Measurements from ENCODE around the gene PPP1R14D. TPM values are rescaled to one million over a fixed set of nuclear protein-coding genes. Genes with fewer than 3 reads are reported as not detected.

The PPP1R14D gene
- polyA plus RNA-seq (2012; ENCODE audit: missing spikeins): not detected

- no peak for FAIRE-seq
- TF ChIP-seq POLR2A (IDR thresholded peaks at IDR 0.05; ENCODE audit: low read depth, low read length) (no peak), TAF1 (IDR thresholded peaks at IDR 0.05; ENCODE audit: borderline replicate concordance, low read depth, low read length) (no peak), POLR2AphosphoS5 (IDR thresholded peaks at IDR 0.05; ENCODE audit: low read depth, low read length) (no peak)
These were observed at the start of gene PPP1R14D for GRCh38 chr15:40828447-40829036. Gene PPP1R14D (minus strand): TSS chr15:40828708. CDS start chr15:40828641, 67 bp downstream.

GRCh38 chr15:40877694-40878093, 49.2 kb upstream of the PPP1R14D start:
- DNase-seq (ENCODE audit: insufficient read length) (no peak), FAIRE-seq (no peak)
- TF ChIP-seq POLR2A (IDR thresholded peaks at IDR 0.05; ENCODE audit: low read depth, low read length) (no peak), POLR2AphosphoS5 (IDR thresholded peaks at IDR 0.05; ENCODE audit: low read depth, low read length) (no peak), TAF1 (IDR thresholded peaks at IDR 0.05; ENCODE audit: borderline replicate concordance, low read depth, low read length) (no peak)

More at GRCh38 chr15:40828447-40829036, at the start of gene PPP1R14D:
- DNase-seq (ENCODE audit: insufficient read length): no peak

- FAIRE-seq: no peak
- TF ChIP-seq POLR2AphosphoS5 (IDR thresholded peaks at IDR 0.05; ENCODE audit: low read depth, low read length) (no peak), TAF1 (IDR thresholded peaks at IDR 0.05; ENCODE audit: borderline replicate concordance, low read depth, low read length) (no peak), POLR2A (IDR thresholded peaks at IDR 0.05; ENCODE audit: low read depth, low read length) (no peak)
- no peak for DNase-seq (ENCODE audit: insufficient read length)
These were observed 47.7 kb upstream of the PPP1R14D start for GRCh38 chr15:40875991-40876730.

- TF ChIP-seq POLR2A (IDR thresholded peaks at IDR 0.05; ENCODE audit: low read depth, low read length) (peak; percentile 79), TAF1 (IDR thresholded peaks at IDR 0.05; ENCODE audit: borderline replicate concordance, low read depth, low read length) (no peak), POLR2AphosphoS5 (IDR thresholded peaks at IDR 0.05; ENCODE audit: low read depth, low read length) (peak; percentile 66)
- DNase-seq (ENCODE audit: insufficient read length): peak; percentile 68
- FAIRE-seq: peak; percentile 86
These were observed 45.4 kb upstream of the PPP1R14D start, which contains the start of gene RHOV for GRCh38 chr15:40873694-40874561. Gene RHOV (minus strand): TSS chr15:40874234. CDS start chr15:40874139, 95 bp downstream.

- no peak for FAIRE-seq
- no peak for DNase-seq (ENCODE audit: insufficient read length)
These were observed 44.5 kb upstream of the PPP1R14D start for GRCh38 chr15:40872791-40873693.

GRCh38 chr15:40871749-40872617, 43.5 kb upstream of the PPP1R14D start:
- TF ChIP-seq POLR2AphosphoS5 (IDR thresholded peaks at IDR 0.05; ENCODE audit: low read depth, low read length) (peak; percentile 79; the same call in 1 of the 2 replicates), POLR2A (IDR thresholded peaks at IDR 0.05; ENCODE audit: low read depth, low read length) (0 out of 2 replicates have a peak, but pooled peaks have one; percentile 49), TAF1 (IDR thresholded peaks at IDR 0.05; ENCODE audit: borderline replicate concordance, low read depth, low read length) (no peak)
- peak; percentile 93 for FAIRE-seq
- DNase-seq (ENCODE audit: insufficient read length): no peak

More at GRCh38 chr15:40872791-40873693, 44.5 kb upstream of the PPP1R14D start:
- TF ChIP-seq POLR2AphosphoS5 (IDR thresholded peaks at IDR 0.05; ENCODE audit: low read depth, low read length) (no peak), POLR2A (IDR thresholded peaks at IDR 0.05; ENCODE audit: low read depth, low read length) (no peak), TAF1 (IDR thresholded peaks at IDR 0.05; ENCODE audit: borderline replicate concordance, low read depth, low read length) (no peak)

GRCh38 chr15:40870716-40871115, 42.2 kb upstream of the PPP1R14D start:
- TF ChIP-seq TAF1 (IDR thresholded peaks at IDR 0.05; ENCODE audit: borderline replicate concordance, low read depth, low read length) (no peak), POLR2AphosphoS5 (IDR thresholded peaks at IDR 0.05; ENCODE audit: low read depth, low read length) (no peak), POLR2A (IDR thresholded peaks at IDR 0.05; ENCODE audit: low read depth, low read length) (no peak)
- FAIRE-seq (peak; percentile 83), DNase-seq (ENCODE audit: insufficient read length) (no peak)

GRCh38 chr15:40869686-40870085, 41.2 kb upstream of the PPP1R14D start:
- TF ChIP-seq POLR2A (IDR thresholded peaks at IDR 0.05; ENCODE audit: low read depth, low read length): no peak
- TF ChIP-seq TAF1 (IDR thresholded peaks at IDR 0.05; ENCODE audit: borderline replicate concordance, low read depth, low read length): no peak
- FAIRE-seq (no peak), DNase-seq (ENCODE audit: insufficient read length) (no peak)

GRCh38 chr15:40867199-40867598, 38.7 kb upstream of the PPP1R14D start:
- TF ChIP-seq POLR2AphosphoS5 (IDR thresholded peaks at IDR 0.05; ENCODE audit: low read depth, low read length): no peak
- no peak for TF ChIP-seq POLR2A (IDR thresholded peaks at IDR 0.05; ENCODE audit: low read depth, low read length)
- TF ChIP-seq TAF1 (IDR thresholded peaks at IDR 0.05; ENCODE audit: borderline replicate concordance, low read depth, low read length): no peak
- FAIRE-seq (no peak), DNase-seq (ENCODE audit: insufficient read length) (no peak)

All from GM12892 (cell line).